GM18499 (cell line): ENCODE measurements around the gene C1QL2.

Experiments used
- ATAC-seq: cut with Tn5 transposase; IDR thresholded peaks from one replicate; pipeline ENCODE4 v1.9.1; 2021; ENCODE audit warnings: moderate number of reproducible peaks; ENCODE audit not compliant: insufficient read depth, unreplicated experiment

C1QL2 gene

DNA sequence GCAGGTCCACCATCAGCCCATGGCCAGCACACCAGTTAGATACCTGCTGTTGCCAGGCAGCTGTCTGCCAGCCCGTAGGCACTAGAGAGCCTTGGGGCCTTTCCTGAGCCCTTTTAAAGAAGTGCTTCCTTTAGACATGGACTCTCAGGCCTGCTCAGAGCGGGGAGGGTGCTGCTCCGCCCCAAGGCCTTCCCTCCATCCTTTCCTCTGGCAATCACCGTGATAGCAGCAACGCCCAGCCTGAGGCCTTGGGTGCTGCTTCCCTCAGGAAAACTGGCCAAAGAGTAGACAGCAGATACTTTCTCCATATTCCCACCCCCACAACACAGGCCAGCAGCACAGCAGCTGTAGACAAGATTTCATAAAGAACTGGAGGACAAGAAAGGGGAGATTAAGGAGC lies 22.3 kb upstream of the C1QL2 start:
- no peak for ATAC-seq

DNA sequence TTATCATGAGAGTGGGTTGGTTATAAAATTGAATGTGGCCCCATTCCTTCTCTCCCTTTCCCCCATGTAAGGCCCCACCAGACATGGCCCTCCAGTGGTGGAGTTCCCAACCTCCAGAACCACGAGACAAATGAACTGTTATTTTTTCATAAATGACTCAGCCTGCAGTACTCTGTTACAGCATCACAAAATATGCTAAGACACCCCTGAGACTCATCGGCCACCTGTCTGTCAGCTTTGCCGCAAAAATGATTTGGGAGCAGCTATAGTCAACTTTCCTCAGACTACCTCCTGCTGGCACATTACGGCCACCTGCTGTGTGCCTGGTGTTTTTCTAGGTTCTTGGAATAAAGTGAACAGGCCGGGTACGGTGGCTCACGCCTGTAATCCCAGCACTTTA lies 21.4 kb upstream of the C1QL2 start:
- ATAC-seq, result no peak

DNA sequence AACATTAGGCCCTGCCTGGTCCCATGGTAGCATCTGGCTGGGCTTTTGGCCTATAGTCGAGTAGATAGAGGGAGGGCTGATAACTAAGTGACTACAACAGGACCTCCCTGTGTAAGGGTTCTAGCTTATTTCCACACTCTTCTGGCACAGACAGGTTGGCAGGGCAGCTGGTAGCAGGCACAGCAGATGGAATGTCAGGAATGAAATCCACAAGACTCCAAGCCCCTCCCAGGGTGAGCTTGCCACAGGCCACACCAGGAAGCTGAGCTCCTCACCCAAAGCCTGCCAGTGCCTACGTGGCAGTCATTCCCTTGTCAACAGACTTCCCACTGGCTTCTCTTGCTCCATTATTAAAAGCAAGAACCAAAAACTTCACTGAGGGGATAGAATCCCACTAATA lies 20.7 kb upstream of the C1QL2 start:
- ATAC-seq, result no peak

DNA sequence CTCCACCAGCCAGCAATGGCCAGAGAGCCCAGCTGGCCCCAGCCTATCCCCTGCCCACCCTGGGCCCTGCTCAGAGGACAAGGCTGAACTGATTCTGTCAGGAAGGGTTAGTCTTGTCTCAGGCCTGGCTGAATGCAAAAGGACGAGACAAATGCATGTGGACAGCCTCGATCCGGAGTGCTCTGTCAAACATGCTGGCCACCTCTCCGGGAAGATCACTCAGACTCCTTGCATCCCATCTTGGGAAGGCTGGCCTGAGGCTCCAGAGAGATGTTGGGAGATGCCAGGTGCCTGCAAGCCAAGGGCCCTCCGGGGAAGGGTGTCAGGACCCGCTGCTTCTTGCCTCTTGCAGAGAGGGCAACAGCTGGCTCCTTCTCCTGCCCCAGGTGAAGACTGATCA lies 20.2 kb upstream of the C1QL2 start:
- no peak for ATAC-seq

DNA sequence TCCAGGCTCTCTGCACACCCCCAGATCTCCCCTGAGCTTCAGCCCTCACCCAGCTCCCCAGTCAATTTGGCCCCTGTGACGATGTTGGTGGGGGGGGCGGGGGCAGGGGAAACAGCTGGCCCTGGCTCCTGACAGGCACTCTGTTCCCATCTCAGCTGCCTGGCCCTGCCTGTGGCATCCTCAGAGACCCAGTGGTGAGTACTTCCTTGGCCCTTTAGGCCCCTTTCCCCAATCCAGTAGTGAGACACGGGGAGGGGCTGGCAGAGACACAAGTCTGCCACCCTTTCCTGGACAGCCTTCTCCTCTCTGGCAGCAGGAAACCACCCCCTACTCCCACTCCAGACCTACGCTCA lies 19.3 kb upstream of the C1QL2 start:
- no peak for ATAC-seq

DNA sequence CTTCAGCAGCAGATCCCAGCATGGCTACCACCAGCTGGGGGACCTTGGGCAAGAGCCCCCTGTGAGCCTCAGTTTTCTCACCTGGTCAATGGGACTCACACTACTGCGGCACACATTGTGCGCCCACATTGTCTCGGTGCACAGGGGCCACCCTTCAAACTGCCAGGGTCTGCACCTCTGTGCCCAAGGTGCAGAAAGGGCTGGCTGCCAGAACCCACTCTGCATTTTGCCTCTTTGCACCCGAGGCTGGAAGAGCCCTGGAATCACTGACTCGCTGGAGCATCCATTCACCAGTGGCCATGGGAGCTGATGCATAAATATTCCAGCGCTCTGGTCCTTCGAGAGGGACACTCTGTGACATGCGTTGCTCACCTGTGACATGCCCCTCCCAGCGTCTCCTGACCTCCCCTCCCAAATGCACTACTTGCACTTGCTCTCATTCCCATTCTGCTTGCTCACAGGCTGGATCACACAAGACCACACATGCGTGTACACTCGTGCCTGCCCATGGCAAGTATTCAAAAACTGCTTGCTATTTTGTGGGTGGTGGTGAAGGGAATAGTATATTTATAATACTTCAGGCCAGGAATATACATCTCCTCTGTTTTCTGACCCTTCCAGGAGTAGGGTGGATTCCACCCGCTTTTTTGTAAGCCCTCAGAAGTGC lies 18.8 kb upstream of the C1QL2 start:
- no peak for ATAC-seq

DNA sequence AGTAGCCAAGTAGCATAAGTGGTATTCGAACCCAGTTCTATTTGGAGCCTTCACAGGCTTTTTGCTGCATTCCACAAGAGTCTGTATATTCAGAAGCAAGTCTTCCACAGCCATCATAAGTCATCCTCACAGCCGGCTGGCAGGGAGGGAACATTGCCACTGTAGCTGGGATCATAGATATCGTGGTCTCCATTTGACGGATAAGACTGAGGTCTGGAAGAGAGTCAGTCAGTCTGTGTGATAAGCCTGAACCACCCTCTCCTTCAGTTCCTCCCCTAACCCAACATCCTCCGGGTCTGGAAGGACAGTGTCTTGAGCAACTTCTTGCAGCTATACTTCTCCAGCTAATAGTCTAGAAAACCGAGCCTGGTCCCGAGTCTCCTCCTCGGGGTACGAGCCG lies 17.0 kb upstream of the C1QL2 start:
- ATAC-seq, result no peak

DNA sequence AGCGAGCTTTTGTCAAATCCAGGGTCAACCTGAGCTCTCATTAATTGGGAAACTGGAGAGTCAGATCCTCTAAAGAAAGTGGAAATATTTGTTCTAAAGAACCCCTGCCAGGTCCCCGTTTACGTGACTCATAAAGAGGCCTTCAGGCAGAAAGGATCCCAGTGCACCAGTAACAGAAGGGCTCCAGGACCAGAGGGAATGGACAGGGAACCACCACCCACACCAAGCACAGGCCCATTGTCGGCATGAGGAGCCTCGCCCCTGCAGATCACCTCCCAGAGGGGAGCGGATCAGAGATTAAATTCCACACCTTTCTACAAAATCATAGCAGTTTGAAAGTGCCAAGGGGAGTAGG lies 16.4 kb upstream of the C1QL2 start:
- no peak for ATAC-seq

DNA sequence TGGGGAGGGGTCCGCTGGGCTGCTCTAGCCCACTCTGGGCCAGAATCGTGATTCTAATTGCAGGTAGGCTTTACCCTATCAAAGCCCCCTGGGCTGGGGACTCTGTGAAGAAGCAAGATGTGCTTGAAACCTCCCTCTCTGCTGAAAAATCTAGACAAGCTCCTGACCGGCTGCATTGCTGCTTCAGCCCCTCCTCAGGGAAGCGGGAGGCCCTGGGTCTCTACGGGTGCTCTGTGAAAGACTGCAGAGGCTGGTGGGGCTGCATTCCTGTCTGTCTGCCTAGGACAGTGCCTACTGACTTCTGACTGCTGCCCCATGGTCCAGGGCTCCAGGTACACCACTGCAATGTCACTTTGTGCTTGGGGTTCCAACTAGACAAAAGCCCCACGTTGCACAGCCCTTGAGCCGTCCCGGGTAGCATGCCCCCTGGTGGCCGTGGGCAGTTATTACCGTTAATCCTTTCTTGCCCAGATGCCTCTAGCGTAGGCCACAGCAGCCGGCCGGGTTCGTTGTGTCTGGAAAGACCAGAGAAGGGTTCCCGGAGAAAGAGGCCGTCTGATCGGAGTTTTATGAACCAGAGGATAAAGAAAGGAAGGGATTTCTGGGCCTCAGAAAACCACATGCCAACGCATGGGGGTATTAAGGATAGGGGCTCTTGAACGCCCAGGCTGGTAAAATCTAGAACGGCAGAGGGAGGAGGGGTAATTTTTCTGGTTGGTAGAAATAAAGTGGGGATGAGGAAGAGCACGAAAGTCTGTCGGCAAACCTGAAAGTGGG lies 15.9 kb upstream of the C1QL2 start:
- peak; percentile 57 for ATAC-seq

DNA sequence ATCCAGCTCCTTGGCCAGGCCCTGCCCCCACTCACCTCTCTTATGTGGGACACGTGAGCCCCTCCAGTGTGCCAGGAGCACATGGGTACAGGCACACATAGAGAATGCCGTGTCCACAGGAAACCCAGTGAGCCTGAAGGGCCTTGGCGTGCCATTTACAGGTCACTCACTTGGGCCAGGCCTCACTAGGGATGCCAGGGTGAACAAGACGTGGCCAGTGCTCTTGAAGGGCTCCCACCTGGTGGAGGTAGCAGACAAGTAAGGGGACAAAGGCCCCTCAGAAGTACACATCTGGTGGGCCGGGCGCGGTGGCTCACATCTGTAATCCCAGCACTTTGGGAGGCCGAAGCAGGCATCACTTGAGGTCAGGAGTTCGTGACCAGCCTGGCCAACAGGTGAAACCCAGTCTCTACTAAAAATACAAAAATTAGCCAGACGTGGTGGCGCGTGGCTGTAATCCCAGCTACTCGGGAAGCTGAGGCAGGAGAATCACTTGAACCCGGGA lies 15.1 kb upstream of the C1QL2 start:
- no peak for ATAC-seq

DNA sequence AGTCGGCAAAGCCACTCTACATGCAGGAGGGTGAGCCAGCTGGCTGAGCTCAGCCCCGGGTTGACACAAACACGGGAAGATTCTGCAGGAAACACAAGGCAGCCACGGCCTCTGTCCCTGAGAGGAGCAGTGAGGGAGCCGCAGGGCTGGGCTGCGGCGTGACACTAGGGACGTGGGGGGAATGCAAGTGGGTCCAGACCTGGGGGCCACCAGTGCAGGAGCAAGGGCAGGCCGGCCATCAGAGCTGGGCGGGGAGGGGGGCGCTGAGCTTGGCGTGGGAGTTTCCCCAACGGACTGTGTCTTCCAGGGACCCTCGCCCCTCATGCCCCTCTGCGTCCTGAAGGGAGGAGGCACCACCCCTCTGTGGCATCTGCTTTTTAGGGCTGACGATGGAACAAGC lies 12.0 kb upstream of the C1QL2 start:
- no peak for ATAC-seq

DNA sequence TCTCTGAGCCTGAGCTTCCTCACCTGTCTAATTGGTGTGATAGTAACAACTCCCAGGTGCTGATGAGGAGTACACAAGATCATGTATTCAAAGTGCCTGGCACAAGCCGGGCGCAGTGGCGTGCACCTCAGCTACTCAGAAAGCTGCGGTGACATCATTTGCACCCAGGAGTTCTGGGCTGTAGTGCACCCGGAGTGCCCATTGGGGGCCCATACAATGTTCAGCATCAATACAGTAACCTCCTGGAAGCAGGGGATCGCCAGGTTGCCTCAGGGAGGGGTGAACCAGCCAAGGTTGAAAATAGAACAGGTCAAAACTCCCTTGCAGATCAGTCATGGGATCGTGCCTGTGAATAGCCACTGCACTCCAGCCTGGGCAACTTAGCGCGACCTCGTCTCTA lies 11.2 kb upstream of the C1QL2 start:
- ATAC-seq, result no peak

DNA sequence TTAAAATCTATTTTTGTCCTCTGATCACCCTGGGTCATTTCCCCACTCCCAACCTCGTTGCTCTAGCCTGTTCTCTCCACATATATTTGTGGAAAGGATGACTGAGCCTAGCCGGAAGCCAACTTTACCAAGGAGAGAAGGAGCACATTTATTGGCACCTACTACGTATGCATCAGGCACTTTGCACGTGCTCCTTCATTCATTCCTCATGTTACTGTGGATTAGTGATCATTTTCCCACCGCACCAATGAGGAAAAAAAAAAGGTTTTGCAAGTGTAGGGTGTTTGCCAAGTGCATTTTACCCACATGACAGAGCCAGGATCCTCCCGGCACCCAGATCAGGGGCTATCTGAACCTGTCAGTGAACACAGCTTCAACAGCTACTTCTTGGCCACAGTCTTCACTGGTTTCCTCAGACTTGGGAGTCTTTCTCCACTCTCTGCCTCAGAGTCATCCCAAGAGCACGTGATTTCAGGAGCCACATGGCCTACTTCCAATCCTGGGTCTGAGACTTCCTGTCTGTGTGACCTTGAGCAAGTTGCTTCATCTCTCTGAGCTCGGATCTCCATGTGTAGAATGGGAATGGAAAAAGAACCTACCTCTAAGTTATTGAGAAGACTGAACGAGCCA lies 1.9 kb upstream of the C1QL2 start:
- no peak for ATAC-seq

DNA sequence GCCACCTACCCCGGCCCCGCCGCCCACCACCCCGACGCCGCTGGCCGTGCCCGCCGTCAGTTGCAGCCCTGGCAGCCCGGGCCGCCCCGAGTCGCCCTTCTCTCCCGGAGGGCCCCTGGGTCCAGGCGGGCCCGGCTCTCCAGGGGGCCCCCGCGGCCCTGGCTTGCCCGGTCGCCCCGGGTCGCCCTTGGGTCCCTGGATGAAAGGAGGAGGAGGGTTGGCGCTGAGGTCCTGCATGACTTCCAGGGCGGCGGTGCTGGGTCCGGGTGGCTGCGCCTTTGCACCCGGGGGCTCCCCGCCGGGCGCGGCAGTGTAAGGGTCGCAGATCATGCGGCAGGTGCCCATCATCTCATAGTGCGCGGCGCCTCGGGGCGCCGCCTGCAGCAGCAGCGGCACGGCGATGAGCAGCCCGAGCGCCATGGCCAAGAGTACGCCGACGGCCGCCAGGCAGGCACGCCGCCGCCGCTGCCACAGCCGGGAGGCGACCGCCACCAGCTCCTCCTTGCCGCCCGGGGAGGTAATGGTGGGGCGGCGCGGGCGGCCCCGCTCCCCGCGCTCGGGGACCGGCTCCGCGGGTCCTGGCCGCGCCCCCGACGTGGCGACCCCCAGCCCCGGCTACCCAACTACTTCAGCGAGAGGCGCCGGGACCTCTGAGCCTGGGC lies 570 bp downstream of the C1QL2 start:
- no peak for ATAC-seq

DNA sequence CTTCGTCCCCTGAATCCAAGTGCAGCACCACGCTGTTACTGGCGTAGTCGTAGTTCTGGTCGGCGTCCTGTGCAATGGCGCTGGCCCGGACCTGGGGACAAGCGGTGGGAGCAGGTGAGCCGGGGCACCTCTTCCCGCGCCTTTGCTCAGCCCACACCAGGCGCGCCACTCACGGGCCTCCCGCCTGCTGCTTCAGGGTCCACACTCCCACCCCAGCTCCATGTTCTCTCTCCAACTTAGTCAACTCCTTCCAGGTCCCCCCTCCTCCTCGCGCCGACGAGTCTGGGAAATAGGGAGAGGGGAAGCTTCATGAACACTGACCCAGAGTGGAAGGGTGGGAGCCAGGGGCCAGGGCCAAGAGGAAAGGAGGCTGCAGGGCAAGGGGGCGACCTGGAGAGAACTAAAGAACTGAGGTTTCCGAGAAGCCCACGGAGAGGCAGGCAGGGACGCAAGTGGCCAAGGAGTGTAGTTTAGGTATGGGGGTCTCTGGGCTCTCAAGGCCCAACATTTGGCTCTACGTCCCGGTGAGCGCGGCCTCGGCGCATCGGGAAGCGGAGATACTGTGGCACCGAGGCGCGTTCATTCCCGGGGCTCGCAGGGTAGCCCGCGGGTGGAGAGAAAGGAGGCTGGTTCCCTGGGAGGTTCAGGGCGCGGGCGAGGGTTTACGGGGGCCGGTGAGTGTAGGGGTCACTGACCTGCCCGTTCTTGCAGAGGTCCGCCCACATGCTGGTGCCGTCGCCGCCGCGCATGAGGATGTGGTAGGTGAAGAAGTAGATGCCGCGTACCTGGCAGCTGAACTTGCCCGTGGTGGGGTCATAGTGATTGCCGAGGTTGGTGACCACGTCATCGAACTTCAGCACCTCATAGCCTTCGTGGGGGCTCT lies 1.4 kb downstream of the C1QL2 start:
- no peak for ATAC-seq

DNA sequence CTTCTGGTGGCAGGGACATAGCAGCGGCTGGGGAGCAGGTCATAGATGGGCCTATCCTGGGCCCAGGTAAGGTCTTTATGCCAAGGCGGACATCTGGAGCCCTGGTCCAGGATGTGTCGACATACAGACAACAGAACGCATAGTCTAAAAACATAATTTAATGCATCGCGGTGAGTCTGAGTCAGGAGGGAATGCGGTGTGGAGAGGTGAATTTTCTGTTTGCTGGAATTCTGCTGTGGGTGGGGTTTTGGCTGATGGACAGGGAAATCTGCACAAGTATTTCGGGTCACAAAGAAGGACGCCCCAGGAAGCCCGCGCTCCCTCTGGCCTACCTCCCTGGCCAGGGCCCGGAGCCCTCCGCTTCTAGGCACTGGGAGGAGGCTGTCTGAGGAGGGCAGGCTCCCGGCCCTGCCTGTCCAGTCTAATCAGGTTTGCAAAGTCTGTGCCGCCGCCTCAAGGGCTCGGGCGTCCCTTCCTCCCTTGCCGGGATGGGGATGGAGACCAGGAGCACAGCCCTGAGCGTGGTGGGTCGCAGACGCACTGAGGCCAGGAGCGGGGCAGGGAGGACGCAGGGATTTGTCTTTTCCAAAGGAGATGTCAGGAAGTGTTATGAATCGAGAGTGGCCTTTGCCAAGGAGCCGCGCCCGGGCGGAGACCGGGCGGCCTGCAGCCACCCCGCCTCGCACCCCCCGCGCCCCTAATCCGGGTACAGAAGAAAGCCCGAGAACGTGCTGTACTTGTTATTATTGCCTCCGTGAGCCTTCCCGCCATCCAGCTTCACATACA lies 2.3 kb downstream of the C1QL2 start:
- ATAC-seq, result no peak

DNA sequence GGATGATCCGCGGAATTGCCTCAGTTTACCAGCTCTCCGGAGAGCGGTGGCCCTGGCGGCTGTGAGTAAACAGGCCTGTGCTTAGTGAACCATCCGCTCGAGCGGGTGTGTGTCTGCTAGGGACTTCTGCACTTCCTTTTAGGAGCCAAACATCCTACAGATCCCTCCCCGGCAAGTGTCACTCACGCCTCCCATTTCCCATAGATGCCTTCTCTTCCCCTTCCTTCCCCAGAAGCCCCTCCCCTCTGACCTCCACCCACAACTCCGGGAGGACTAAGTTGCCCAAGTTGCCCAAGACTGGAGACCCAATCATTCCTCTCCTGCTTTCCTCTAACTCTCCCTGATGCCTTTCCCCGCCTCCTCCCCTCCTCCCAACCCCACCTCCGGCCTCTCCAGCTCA lies 2.9 kb downstream of the C1QL2 start:
- no peak for ATAC-seq

DNA sequence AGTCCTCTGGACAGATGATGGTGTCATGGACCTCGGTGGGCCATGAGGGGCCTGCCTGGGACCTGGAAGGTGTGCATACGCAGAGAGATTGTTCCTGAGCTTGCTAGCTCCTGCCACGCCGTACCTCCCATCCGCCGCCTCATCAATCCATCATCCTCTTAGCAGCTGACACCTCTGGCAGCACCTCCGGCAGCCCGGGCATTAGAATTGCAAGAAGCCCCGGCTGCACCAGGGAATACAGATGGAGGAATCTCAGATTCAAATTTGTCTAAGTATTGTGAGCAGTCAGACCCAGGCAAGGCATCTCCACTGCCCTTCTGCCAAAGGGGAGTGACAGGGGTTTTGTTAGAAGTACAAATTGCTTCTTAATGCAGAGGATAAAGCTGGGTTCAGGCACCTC lies 4.5 kb downstream of the C1QL2 start:
- no peak for ATAC-seq

DNA sequence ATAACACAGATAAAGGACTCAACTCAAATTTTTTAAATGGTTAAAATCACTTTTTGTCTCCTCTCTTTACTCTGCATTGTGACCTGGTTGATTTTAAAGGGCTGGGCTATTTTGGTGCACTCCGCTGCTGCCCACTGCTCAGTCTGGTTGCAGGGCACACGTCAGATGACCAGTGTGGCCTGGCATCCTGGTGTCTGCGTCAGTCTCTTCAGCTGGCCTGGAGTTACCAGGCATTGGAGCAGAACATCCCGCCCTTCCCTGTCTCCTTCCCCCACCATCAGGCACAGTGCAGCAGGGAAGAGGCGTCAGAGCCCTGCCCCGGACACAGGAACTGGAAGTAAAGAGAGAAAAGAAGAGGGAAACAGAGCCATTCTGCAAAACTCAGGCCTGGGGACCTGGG lies 8.9 kb downstream of the C1QL2 start:
- no peak for ATAC-seq
